HT-29 (cell line): ENCODE data around the gene CHMP5. TPM values are rescaled to one million over a fixed set of nuclear protein-coding genes. Genes with fewer than 3 reads are reported as not detected.
"Not testable (repeated sequence)": the region's sequence is repeated elsewhere in the genome, so short reads cannot be mapped to it uniquely, and the experiment has no call there.

Experiments used
- DNase-seq: peaks from one replicate; pipeline ENCODE4 v3.0.0-alpha.2; 2015; ENCODE audit warnings: low spot score
- total RNA-seq: library from RNA; depleted of rRNA; stranded (reverse); fragments of >200 nt; shearing (Covaris generic); gene quantifications from 2 replicates; pipeline ENCODE4 v1.2.3, GENCODE V29; 2014; rRNA removed

CHMP5 gene
- total RNA-seq, 1 experiment from 2014 or later: 29.2 TPM

GRCh38 chr9:33311953-33312352, 47.1 kb downstream of the CHMP5 start:
- no peak for DNase-seq

DNA sequence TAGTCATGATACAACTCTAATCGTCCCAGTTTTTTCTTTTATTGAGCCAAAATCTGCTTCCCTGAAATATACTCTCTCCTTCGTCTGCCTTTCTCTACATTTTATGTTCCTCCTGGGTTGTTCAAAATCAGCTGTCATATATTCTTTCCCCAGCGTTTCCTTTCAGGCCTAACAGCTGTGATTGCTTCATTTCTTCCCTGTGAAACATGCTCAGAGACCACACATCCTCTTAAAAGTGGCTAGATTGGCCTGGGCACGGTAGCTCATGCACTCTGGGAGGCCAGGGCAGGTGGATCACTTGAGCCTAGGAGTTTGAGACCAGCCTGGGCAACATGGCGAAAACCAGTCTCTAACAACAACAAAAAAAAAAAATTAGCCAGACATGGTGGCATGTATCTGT, 50.5 kb downstream of the CHMP5 start:
- DNase-seq: no peak

- not testable (repeated sequence) for DNase-seq
These were observed 52.3 kb downstream of the CHMP5 start for GRCh38 chr9:33317136-33317535.

- DNase-seq: no peak
These were observed 53.4 kb downstream of the CHMP5 start for GRCh38 chr9:33318225-33318624.

- DNase-seq: no peak
These were observed 53.9 kb downstream of the CHMP5 start for GRCh38 chr9:33318781-33319180.

- no peak for DNase-seq
These were observed 55.4 kb downstream of the CHMP5 start for GRCh38 chr9:33320230-33320567.

- DNase-seq: no peak
These were observed 55.9 kb downstream of the CHMP5 start for GRCh38 chr9:33320568-33321261.

DNA sequence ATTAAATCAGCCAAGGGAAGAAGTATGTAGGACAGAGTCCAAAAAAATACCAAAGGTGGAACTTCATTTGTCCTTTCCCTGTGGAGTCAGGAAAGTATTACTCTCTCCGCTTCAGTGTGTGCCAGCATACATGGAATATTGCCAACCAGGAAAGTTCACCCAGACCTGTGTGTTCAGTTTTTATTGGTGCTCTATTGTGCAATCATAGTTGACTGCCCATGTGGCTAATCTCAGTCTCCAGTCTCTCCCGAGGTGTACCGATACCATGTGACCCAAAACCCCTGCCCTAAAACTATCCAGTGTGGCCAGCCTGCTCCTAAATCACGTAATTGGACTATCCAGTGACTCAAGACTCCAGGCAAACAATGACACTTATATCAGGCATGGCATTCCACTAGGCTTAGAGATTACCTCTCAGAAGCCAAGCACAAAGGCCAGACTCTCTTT, 64.3 kb downstream of the CHMP5 start:
- peak; percentile 98 for DNase-seq

GRCh38 chr9:33329979-33330378, 65.1 kb downstream of the CHMP5 start:
- peak; percentile 51 for DNase-seq

- no peak for DNase-seq
These were observed 66.6 kb downstream of the CHMP5 start for GRCh38 chr9:33331377-33331891.

Other genes starting within 250 kb of the CHMP5 start
- gene DNAJA1, start 239.8 kb upstream of the CHMP5 start, total RNA-seq: 53.2 and 59.5 TPM in 2 replicates
- 11.5 and 11.8 TPM in 2 replicates for gene SMU1, start 188.4 kb upstream of the CHMP5 start, total RNA-seq
- gene B4GALT1, start 97.7 kb upstream of the CHMP5 start, total RNA-seq: 14.6 and 16.9 TPM in 2 replicates
- gene SPINK4, start 24.9 kb upstream of the CHMP5 start, total RNA-seq: 1.3 TPM in 1 of 2 replicates, not detected in the other
- gene BAG1, start 341 bp upstream of the CHMP5 start, total RNA-seq: 70.0 and 78.4 TPM in 2 replicates
- 15.2 and 18.2 TPM in 2 replicates for gene NFX1, start 25.5 kb downstream of the CHMP5 start, total RNA-seq
- gene AQP7, start 137.5 kb downstream of the CHMP5 start, total RNA-seq: 0.21 and 0.58 TPM in 2 replicates
- gene AQP3, start 182.5 kb downstream of the CHMP5 start, total RNA-seq: 82.7 and 116 TPM in 2 replicates
- gene NOL6, start 208.9 kb downstream of the CHMP5 start, total RNA-seq: 53.5 and 54.4 TPM in 2 replicates